GM19193 (cell line): Measurements from ENCODE around the gene CNGA3.

Source experiments
- POLR2A ChIP-seq: IDR thresholded peaks from 4 replicates; pipeline ENCODE4 v1.6.1; 2011; ENCODE audit not compliant: insufficient read depth, insufficient read length; ENCODE audit errors: extremely low read depth

Gene CNGA3

GRCh38 chr2:98314251-98314650, 32.0 kb upstream of the CNGA3 start:
- TF ChIP-seq POLR2A = no peak

GRCh38 chr2:98315957-98316356, 30.3 kb upstream of the CNGA3 start:
- no peak for TF ChIP-seq POLR2A

- TF ChIP-seq POLR2A = no peak
Measured at GRCh38 chr2:98317214-98317613, 29.0 kb upstream of the CNGA3 start.

- no peak for TF ChIP-seq POLR2A
Measured at GRCh38 chr2:98324181-98324580, 22.1 kb upstream of the CNGA3 start.

GRCh38 chr2:98327776-98328175, 18.5 kb upstream of the CNGA3 start:
- no peak for TF ChIP-seq POLR2A

GRCh38 chr2:98329549-98329948, 16.7 kb upstream of the CNGA3 start:
- no peak for TF ChIP-seq POLR2A

- no peak for TF ChIP-seq POLR2A
Measured at GRCh38 chr2:98332989-98333388, 13.3 kb upstream of the CNGA3 start.

- no peak for TF ChIP-seq POLR2A
Measured at GRCh38 chr2:98333922-98334321, 12.3 kb upstream of the CNGA3 start.

- no peak for TF ChIP-seq POLR2A
Measured at GRCh38 chr2:98334439-98335078, 11.7 kb upstream of the CNGA3 start.

GRCh38 chr2:98335271-98335670, 11.0 kb upstream of the CNGA3 start:
- no peak for TF ChIP-seq POLR2A

GRCh38 chr2:98341241-98341640, 5.0 kb upstream of the CNGA3 start:
- no peak for TF ChIP-seq POLR2A

GRCh38 chr2:98343285-98343684, 3.0 kb upstream of the CNGA3 start:
- no peak for TF ChIP-seq POLR2A

- TF ChIP-seq POLR2A = no peak
Measured at GRCh38 chr2:98347298-98348065, 1.2 kb downstream of the CNGA3 start.

- TF ChIP-seq POLR2A = no peak
Measured at GRCh38 chr2:98348066-98348561, 1.9 kb downstream of the CNGA3 start.

GRCh38 chr2:98350411-98350810, 4.2 kb downstream of the CNGA3 start:
- TF ChIP-seq POLR2A = no peak

GRCh38 chr2:98355881-98356280, 9.6 kb downstream of the CNGA3 start:
- no peak for TF ChIP-seq POLR2A
